GM19397 (cell line): Measurements from ENCODE around the gene TRPM6.

Experiments
- ATAC-seq: cut with Tn5 transposase; IDR thresholded peaks from one replicate; pipeline ENCODE4 v1.9.1; 2021; ENCODE audit warnings: mild to moderate bottlenecking, moderate library complexity; ENCODE audit not compliant: unreplicated experiment

TRPM6 gene

GRCh38 chr9:74773886-74774479 lies 113.7 kb downstream of the TRPM6 start:
- no peak for ATAC-seq

- ATAC-seq, result no peak
These were observed 115.6 kb downstream of the TRPM6 start for GRCh38 chr9:74772121-74772520.

GRCh38 chr9:74771672-74772071 lies 116.0 kb downstream of the TRPM6 start:
- no peak for ATAC-seq

GRCh38 chr9:74771262-74771585 lies 116.5 kb downstream of the TRPM6 start:
- no peak for ATAC-seq

- ATAC-seq, result peak; percentile 58
These were observed 117.0 kb downstream of the TRPM6 start for GRCh38 chr9:74770508-74771261.

GRCh38 chr9:74765481-74765971 lies 122.2 kb downstream of the TRPM6 start:
- ATAC-seq, result no peak

GRCh38 chr9:74762950-74763349 lies 124.8 kb downstream of the TRPM6 start:
- no peak for ATAC-seq

- ATAC-seq, result no peak
These were observed 127.6 kb downstream of the TRPM6 start for GRCh38 chr9:74760031-74760700.

- ATAC-seq, result no peak
These were observed 131.7 kb downstream of the TRPM6 start for GRCh38 chr9:74755999-74756398.

- ATAC-seq, result no peak
These were observed 132.4 kb downstream of the TRPM6 start for GRCh38 chr9:74755355-74755754.

- ATAC-seq, result no peak
These were observed 134.1 kb downstream of the TRPM6 start for GRCh38 chr9:74753650-74754049.

- ATAC-seq, result no peak
These were observed 138.8 kb downstream of the TRPM6 start for GRCh38 chr9:74748966-74749365.

GRCh38 chr9:74742792-74743730 lies 144.7 kb downstream of the TRPM6 start:
- no peak for ATAC-seq

GRCh38 chr9:74742191-74742790 lies 145.4 kb downstream of the TRPM6 start:
- no peak for ATAC-seq

- ATAC-seq, result no peak
These were observed 151.1 kb downstream of the TRPM6 start for GRCh38 chr9:74736646-74737045.

- ATAC-seq, result no peak
These were observed 152.0 kb downstream of the TRPM6 start for GRCh38 chr9:74735761-74736160.

GRCh38 chr9:74729136-74729695 lies 158.5 kb downstream of the TRPM6 start:
- no peak for ATAC-seq

- ATAC-seq, result no peak
These were observed 159.5 kb downstream of the TRPM6 start for GRCh38 chr9:74728176-74728575.

- ATAC-seq, result no peak
These were observed 161.1 kb downstream of the TRPM6 start for GRCh38 chr9:74726581-74726980.

GRCh38 chr9:74724317-74724716 lies 163.4 kb downstream of the TRPM6 start:
- ATAC-seq, result no peak
